GM12801 (cell line): ENCODE results near the gene PEAK1.

ENCODE experiments used
- TF ChIP-seq, protein P1 (sequence below): IDR thresholded peaks from one replicate; pipeline ENCODE4 v1.5.1; 2011; ENCODE audit warnings: control low read depth; ENCODE audit not compliant: insufficient read length; ENCODE audit errors: extremely low read depth

The PEAK1 gene

DNA sequence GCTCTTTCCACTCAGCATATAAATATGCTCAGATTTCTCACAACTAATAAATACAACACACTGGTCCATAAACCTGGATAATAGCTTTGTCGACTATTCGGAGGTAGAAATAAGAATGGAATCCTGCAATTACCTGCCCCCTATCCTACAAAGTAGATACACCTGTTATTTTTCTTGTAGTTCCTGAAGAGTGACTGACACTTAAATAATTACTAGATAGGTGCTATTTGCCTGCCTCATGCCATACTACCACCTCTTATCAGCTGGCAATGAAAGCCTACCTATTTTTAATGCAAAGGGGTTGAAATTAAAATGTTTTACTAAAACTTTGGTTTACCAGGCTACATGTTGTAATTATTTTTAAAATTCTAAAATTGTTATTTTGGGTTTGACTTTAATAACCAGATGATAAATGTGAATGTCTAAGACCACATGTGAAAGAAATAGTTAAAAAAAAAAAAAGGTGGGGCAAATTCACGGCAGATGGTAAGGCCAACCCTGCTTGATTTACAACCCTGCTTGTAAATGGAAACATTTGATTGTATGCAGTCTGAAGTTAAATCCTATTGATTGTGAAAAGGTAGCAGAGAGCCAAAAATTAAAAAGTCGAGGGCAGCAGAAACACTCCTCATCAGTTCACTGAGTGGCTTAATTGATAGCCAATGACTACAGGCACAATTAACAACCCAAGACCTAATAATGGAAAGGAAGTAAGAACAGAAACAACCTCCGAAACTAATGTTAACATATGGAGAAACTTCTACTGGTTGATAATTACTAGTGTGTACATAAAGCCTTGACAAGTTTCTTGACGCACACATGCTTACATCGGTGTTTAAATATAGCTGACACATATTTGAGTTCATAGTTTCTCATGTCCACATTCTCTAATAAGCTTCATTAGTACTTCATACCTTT lies 8.9 kb downstream of the PEAK1 start:
- TF ChIP-seq, protein P1, sequence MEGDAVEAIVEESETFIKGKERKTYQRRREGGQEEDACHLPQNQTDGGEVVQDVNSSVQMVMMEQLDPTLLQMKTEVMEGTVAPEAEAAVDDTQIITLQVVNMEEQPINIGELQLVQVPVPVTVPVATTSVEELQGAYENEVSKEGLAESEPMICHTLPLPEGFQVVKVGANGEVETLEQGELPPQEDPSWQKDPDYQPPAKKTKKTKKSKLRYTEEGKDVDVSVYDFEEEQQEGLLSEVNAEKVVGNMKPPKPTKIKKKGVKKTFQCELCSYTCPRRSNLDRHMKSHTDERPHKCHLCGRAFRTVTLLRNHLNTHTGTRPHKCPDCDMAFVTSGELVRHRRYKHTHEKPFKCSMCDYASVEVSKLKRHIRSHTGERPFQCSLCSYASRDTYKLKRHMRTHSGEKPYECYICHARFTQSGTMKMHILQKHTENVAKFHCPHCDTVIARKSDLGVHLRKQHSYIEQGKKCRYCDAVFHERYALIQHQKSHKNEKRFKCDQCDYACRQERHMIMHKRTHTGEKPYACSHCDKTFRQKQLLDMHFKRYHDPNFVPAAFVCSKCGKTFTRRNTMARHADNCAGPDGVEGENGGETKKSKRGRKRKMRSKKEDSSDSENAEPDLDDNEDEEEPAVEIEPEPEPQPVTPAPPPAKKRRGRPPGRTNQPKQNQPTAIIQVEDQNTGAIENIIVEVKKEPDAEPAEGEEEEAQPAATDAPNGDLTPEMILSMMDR = no peak

- TF ChIP-seq, protein P1 = no peak
These were observed 10.4 kb downstream of the PEAK1 start for GRCh38 chr15:77409259-77410156.

GRCh38 chr15:77406846-77407245 lies 13.1 kb downstream of the PEAK1 start:
- TF ChIP-seq, protein P1 = no peak

DNA sequence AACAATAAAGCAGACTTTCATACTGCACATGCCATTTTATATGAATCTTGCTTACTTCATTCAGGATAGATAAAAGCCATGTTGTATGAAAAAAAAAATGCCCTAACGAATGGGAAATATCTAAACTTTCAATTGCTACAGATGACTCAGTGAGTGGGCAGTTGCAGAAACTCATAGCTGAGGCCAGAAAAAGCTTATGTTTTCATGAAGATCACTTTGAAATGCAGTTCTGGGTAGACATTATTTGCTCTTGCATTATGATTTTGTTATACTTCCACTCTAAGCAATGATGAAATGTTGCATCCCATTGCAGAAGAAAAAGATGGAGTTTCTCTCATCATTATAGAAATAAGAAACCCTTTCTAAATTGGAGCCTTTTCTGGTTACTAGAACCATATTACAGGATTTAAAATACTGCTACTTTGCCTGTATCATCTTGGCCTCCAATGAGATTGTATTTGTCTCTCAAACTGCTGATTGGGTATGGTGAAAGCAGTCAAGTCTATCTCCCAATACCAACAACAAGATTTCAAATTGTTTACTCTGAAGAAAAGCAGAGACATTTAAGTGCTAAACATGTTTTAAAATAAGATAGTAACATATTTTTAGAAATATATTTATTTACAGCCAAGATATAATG lies 17.0 kb downstream of the PEAK1 start:
- TF ChIP-seq, protein P1 = no peak

DNA sequence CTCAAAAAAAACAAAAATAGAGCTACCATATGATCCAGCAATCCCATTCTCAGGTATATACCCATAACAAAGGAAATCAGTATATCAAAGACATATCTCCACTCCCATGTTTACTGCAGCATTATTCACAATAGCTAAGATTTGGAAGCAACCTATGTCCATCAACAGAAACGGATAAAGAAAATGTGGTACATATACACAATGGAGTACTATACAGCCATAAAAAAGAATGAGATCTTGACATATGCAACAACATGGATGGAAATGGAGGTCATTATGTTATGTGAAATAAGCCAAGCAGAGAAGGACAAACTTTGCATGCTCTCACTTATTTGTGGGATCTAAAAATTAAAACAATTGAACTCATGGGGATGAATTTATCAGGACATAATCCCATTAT lies 19.6 kb downstream of the PEAK1 start:
- TF ChIP-seq, protein P1 = no peak

DNA sequence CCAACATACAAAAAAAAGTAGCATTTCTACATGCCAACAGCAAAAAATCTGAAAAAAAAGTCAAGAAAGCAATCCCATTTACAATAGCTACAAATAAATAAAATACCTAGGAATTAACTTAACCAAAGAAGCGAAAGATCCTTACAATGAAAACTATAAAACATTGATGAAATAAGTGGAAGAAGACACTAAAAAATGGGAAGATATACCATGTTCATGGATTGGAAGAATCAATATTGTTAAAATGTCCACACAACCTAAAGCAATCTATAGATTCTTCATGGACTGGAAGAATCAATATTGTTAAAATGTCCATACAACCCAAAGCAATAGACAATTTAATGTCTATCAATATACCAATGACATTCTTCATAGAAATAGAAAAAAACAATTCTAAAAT lies 21.0 kb downstream of the PEAK1 start:
- TF ChIP-seq, protein P1 = no peak

DNA sequence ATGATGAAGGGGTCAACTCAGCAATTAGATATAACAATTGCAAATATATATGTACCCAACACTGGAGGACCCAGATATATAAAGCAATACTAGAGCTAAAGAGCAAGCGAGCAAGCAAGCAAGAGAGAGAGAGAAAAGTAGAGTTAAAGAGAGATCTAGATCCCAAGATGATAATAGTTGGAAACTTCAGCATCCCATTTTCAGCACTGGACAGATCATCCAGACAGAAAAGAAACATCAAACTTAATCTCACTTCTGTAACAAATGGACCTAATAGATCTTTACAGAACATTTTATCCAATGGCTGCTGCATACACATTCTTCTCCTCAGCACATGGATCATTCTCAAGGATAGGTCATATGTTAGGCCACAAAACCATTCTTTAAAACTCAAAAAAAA lies 23.2 kb downstream of the PEAK1 start:
- TF ChIP-seq, protein P1 = no peak
